Small intestine (tissue), 7 donors: ENCODE measurements around the gene NTN1. TPM values are rescaled to one million over a fixed set of nuclear protein-coding genes. Genes with fewer than 3 reads are reported as not detected.
A peak's percentile ranks its signal among the peaks of the same experiment; 100 is the strongest.

Experiments used
- DNase-seq, 2 donors: peaks; one replicate each; pipeline versions ENCODE4 v3.0.0 to v3.0.0-alpha.2; 2013
- FAIRE-seq: peaks from 2 replicates; lab custom pipeline; 2012; peaks lifted over from hg19 to GRCh38; lab: Jason Lieb, UNC
- H3K27ac ChIP-seq, 3 donors: one replicate each; pipeline ENCODE4 v1.5.1; 2013; ENCODE audit warnings: low read length in 2 of 3, mild to moderate bottlenecking in 2 of 3, control low read depth in 1 of 3, inconsistent platforms in 1 of 3, low read depth in 1 of 3, moderate library complexity in 1 of 3
- H3K27me3 ChIP-seq, 3 donors: one replicate each; pipeline ENCODE4 v1.6.1; 2013; ENCODE audit warnings: low read length in 3 of 3, inconsistent platforms in 1 of 3; ENCODE audit not compliant: control insufficient read depth in 3 of 3, insufficient read depth in 3 of 3
- H3K36me3 ChIP-seq, 3 donors: one replicate each; pipeline ENCODE4 v1.6.1; 2013; ENCODE audit warnings: low read length in 3 of 3, inconsistent platforms in 1 of 3, low read depth in 1 of 3, mild to moderate bottlenecking in 1 of 3, moderate library complexity in 1 of 3; ENCODE audit not compliant: control insufficient read depth in 3 of 3, insufficient read depth in 2 of 3
- H3K4me1 ChIP-seq, 3 donors: one replicate each; pipeline ENCODE4 v1.6.1; 2013; ENCODE audit warnings: low read length in 2 of 3, inconsistent platforms in 1 of 3, low read depth in 1 of 3, mild to moderate bottlenecking in 1 of 3, moderate library complexity in 1 of 3; ENCODE audit not compliant: control insufficient read depth in 3 of 3, insufficient read depth in 2 of 3
- H3K4me3 ChIP-seq, 3 donors: one replicate each; pipeline ENCODE4 v1.5.1; 2013; ENCODE audit warnings: low read length in 3 of 3, control low read depth in 1 of 3, inconsistent platforms in 1 of 3, low read depth in 1 of 3, mild to moderate bottlenecking in 1 of 3, moderate library complexity in 1 of 3
- H3K9me3 ChIP-seq, 2 donors: one replicate each; pipeline ENCODE4 v1.6.1; 2013; ENCODE audit warnings: low read depth in 1 of 2, low read length in 1 of 2; ENCODE audit not compliant: control insufficient read depth in 2 of 2, insufficient read depth in 1 of 2
- WGBS, 3 donors: extraction: QIAGEN DNeasy Blood & Tissue Kit; methylation state at CpG; one replicate each; pipeline ENCODE4 v1.1.7; 2013; 5-methylcytosine and 5-hydroxymethylcytosine counted together
- polyA plus RNA-seq, 4 donors: library from polyadenylated mRNA; stranded (reverse) in 3 of 4; unstranded in 1 of 4; fragments of 200-250 nt in 3 of 4; fragments of 120-200 nt in 1 of 4; gene quantifications; one replicate each; pipeline versions ENCODE4 v1.2.1 to v1.2.3, GENCODE V29; 2013
- donor health status: healthy with polysubstance abuse.
- donor health status: control.
- donor health status: control.
- donor health status: Bipolar disorder and iron deficiency.
- donor health status: healthy.

The NTN1 gene
- polyA plus RNA-seq, 4 donors = 0.22 to 13.2 (median 2.6) TPM

GRCh38 chr17:9237053-9237410 is 215.7 kb downstream of the NTN1 start:
- WGBS, 3 donors = 89 to 94% (median 92%) methylated on average over 3 of the region's 3 CpGs
- no peak for DNase-seq
- no peak overlapping the region for H3K27ac ChIP-seq

GRCh38 chr17:9237661-9238301 is 216.5 kb downstream of the NTN1 start:
- peak; percentile 50 to 89 for DNase-seq
- Histone ChIP-seq H3K27me3 (no peaks in the 10 kb centered on the region), H3K4me1 (peaks cover 8 to 56% (median 11%) of the 10 kb centered on the region in 3 donors), H3K9me3 (peaks cover 0 to 5% of the 10 kb centered on the region in 2 donors), H3K36me3 (peaks cover 0 to 12% (median 0%) of the 10 kb centered on the region in 3 donors), H3K4me3 (no peak overlapping the region), H3K27ac (no peak overlapping the region)
- no peak for FAIRE-seq
- 47 to 65% (median 60%) methylated on average over 13 of the region's 13 CpGs for WGBS, 3 donors

More at GRCh38 chr17:9237053-9237410, 215.7 kb downstream of the NTN1 start:
- FAIRE-seq = no peak
- Histone ChIP-seq H3K4me3 (no peak overlapping the region), H3K36me3 (peaks cover 0 to 12% (median 0%) of the 10 kb centered on the region in 3 donors), H3K9me3 (peaks cover 0 to 5% of the 10 kb centered on the region in 2 donors), H3K27me3 (no peaks in the 10 kb centered on the region), H3K4me1 (peaks cover 8 to 57% (median 11%) of the 10 kb centered on the region in 3 donors)

GRCh38 chr17:9238340-9239245 is 217.3 kb downstream of the NTN1 start:
- Histone ChIP-seq H3K27ac (peak overlapping the region in 2 of 3 donors; percentile 76 to 82), H3K36me3 (peaks cover 0 to 12% (median 0%) of the 10 kb centered on the region in 3 donors), H3K9me3 (peaks cover 0 to 5% of the 10 kb centered on the region in 2 donors), H3K27me3 (no peaks in the 10 kb centered on the region), H3K4me1 (peaks cover 8 to 58% (median 13%) of the 10 kb centered on the region in 3 donors), H3K4me3 (no peak overlapping the region)
- 62 to 84% (median 80%) methylated on average over 11 to 12 of the region's 12 CpGs for WGBS, 3 donors
- no peak for DNase-seq
- no peak for FAIRE-seq

GRCh38 chr17:9239246-9239792 is 218.0 kb downstream of the NTN1 start:
- Histone ChIP-seq H3K36me3 (peaks cover 0 to 12% (median 0%) of the 10 kb centered on the region in 3 donors), H3K9me3 (peaks cover 0 to 5% of the 10 kb centered on the region in 2 donors), H3K27ac (peak overlapping the region in 2 of 3 donors; percentile 76 to 82), H3K27me3 (no peaks in the 10 kb centered on the region), H3K4me3 (peak overlapping the region in 2 of 3 donors; percentile 45 to 54), H3K4me1 (peaks cover 8 to 51% (median 13%) of the 10 kb centered on the region in 3 donors)
- FAIRE-seq (no peak), DNase-seq (peak in 1 of 2 donors; percentile 40)
- WGBS, 3 donors = 20 to 31% (median 23%) methylated on average over 24 to 27 of the region's 27 CpGs

GRCh38 chr17:9239793-9240658 is 218.7 kb downstream of the NTN1 start:
- peaks cover 0 to 5% of the 10 kb centered on the region in 2 donors for H3K9me3 ChIP-seq
- no peaks in the 10 kb centered on the region for H3K27me3 ChIP-seq
- peaks cover 8 to 48% (median 13%) of the 10 kb centered on the region in 3 donors for H3K4me1 ChIP-seq
- FAIRE-seq = no peak
- DNase-seq = peak; percentile 74 to 88
- WGBS, 3 donors = 1 to 3% (median 2%) methylated on average over 51 to 84 of the region's 84 CpGs
- peak overlapping the region; percentile 66 to 96 (median 93) for H3K27ac ChIP-seq
- peak overlapping the region; percentile 49 to 54 (median 50) for H3K4me3 ChIP-seq
- peaks cover 0 to 15% (median 0%) of the 10 kb centered on the region in 3 donors for H3K36me3 ChIP-seq

- Histone ChIP-seq H3K36me3 (peaks cover 0 to 15% (median 0%) of the 10 kb centered on the region in 3 donors), H3K27ac (peak overlapping the region; percentile 66 to 96 (median 93)), H3K4me1 (peaks cover 8 to 48% (median 13%) of the 10 kb centered on the region in 3 donors), H3K9me3 (peaks cover 0 to 5% of the 10 kb centered on the region in 2 donors), H3K4me3 (peak overlapping the region in 2 of 3 donors; percentile 50 to 54), H3K27me3 (no peaks in the 10 kb centered on the region)
- 39 to 49% (median 40%) methylated on average over 16 to 17 of the region's 17 CpGs for WGBS, 3 donors
- FAIRE-seq (no peak), DNase-seq (peak; percentile 42 to 92)
Observed at GRCh38 chr17:9240659-9241370, 219.5 kb downstream of the NTN1 start.

- WGBS, 3 donors = 40 to 65% (median 58%) methylated on average over 10 of the region's 10 CpGs
Observed at GRCh38 chr17:9241371-9241712, 220.0 kb downstream of the NTN1 start.

More at GRCh38 chr17:9241371-9241712, 220.0 kb downstream of the NTN1 start:
- Histone ChIP-seq H3K9me3 (peaks cover 0 to 5% of the 10 kb centered on the region in 2 donors), H3K27ac (peak overlapping the region; percentile 6 to 96 (median 93)), H3K4me1 (peaks cover 8 to 48% (median 13%) of the 10 kb centered on the region in 3 donors), H3K4me3 (no peak overlapping the region), H3K27me3 (no peaks in the 10 kb centered on the region), H3K36me3 (peaks cover 0 to 15% (median 0%) of the 10 kb centered on the region in 3 donors)
- DNase-seq = peak in 1 of 2 donors; percentile 48
- no peak for FAIRE-seq
